Measurements from ENCODE around the gene ZNF394. TPM values are rescaled to one million over a fixed set of nuclear protein-coding genes. Genes with fewer than 3 reads are reported as not detected.

ZNF394 gene
- total and polyA plus RNA-seq, 9 of the 15 experiments (the other 6 are each of a cell fraction or from before 2014, with no cell fraction given) = 2.9 to 32.2 (median 24.2) TPM

DNA sequence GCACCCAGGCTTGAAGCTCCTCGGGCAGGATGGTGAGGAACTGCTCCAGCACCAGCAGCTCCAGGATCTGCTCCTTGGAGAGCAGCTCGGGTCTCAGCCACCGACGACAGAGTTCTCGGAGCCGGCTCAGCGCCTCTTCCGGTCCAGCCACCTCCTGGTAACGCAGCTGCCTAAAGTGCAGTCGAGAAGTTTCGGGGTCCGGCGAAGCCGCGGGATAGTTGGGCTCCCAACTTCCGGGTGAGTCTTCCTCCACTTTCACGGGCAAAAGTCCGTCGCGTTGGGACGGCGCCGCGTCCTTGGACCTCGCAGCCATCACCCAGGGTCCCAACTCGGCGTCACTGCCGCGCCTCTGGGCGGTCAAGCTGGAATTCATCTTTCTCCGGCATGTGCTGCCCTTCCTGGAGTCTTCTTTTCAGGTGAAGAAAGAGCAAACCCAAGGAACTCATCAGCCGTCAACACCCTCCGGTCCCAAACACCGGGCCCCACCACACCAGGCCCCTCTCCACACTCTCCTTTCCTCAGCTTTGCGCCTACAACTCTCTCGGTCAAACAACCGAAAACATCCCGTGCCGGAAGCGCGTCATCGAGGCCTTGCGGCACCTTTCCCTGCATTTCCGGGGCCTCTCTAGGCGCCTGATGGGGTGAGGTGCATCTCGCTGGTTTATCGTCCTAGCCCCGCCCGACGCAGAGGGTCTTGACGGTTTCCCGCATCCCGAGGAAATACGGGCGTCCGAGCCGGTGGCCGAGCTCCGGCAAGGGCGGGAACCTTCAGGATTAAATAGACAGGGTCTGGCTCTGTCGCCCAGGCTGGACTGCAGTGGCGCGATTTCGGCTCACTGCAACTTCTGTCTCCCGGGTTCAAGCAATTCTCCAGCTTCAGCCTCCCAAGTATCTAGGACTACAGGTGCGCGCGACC is at the start of gene ZNF394 (continued):
- TF ChIP-seq RREB1 (CRISPR knock-in tag; IDR thresholded peaks at IDR 0.05) = no peak
- no peak for TF ChIP-seq MCM5 (IDR thresholded peaks at IDR 0.05; ENCODE audit: low read depth)
- no peak for TF ChIP-seq MBD1 (CRISPR knock-in tag; IDR thresholded peaks at IDR 0.05)
- no peak for TF ChIP-seq CBFA2T3 (IDR thresholded peaks at IDR 0.05)
- peak; percentile 95 for TF ChIP-seq E2F8 (IDR thresholded peaks at IDR 0.05; ENCODE audit: low read depth, partially characterized antibody)
- TF ChIP-seq ZNF707 (CRISPR knock-in tag; conservative IDR thresholded peaks at IDR 0.05) = no peak
- no peak for TF ChIP-seq BRF2 (IDR thresholded peaks at IDR 0.05; ENCODE audit: borderline replicate concordance, insufficient read depth, insufficient read length)
- TF ChIP-seq SIX5 (IDR thresholded peaks at IDR 0.05; ENCODE audit: borderline replicate concordance in 1 of 2, insufficient read depth in 1 of 2, low read depth in 1 of 2, low read length in 2 of 2) = peak in 1 of 2 experiments; percentile 5; a peak in 1 of 4 replicates
- no peak for TF ChIP-seq TGIF2 (CRISPR knock-in tag; IDR thresholded peaks at IDR 0.05)
- peak in 1 of 2 experiments; percentile 96; a peak in 2 of 4 replicates for TF ChIP-seq HDAC1 (IDR thresholded peaks at IDR 0.05)
- no peak for TF ChIP-seq COPS2 (conservative IDR thresholded peaks at IDR 0.05)
- TF ChIP-seq CXXC5 (CRISPR knock-in tag; IDR thresholded peaks at IDR 0.05) = peak; percentile 88
- no peak for TF ChIP-seq IRF2 (CRISPR knock-in tag; IDR thresholded peaks at IDR 0.05)

Measured in K562 (cell line).